Kidney tubule cell (primary cell): ENCODE results near the gene ARID1B.

Experiments
- DNase-seq: peaks from one replicate; pipeline ENCODE4 v3.0.0-alpha.2; 2018; ENCODE audit warnings: low spot score

The ARID1B gene

DNA sequence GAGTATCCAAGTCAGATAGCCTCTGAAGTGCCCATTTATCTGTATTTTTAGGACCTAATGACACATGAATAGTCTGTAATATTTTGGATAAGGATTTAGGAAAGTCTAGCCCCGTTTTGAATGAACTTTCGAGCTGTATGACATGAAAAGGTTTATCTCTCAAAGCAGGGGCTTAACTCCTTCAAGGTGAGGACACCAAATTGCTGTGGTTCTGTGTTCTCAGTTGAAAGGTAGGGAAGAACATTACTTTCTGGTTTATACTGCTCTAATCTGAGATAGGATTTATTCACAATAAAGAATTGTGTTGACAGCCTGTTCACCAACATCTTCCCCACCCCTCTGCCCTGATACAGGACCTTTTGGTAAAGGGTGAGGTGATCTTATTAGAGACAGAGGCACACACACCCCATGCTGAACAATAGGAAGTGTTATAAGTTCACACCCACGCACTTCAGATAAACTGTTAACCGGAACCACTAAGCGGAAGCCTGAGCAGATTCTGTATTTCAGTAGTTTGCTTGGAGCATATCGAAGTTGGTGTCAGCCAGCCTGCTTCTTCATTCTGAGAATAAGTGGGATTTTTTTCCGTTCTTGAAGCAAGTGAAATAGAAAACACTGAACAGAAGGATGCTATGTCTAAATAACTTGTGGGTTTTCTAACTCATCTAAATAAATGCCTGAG, 322.9 kb downstream of the ARID1B start:
- no peak for DNase-seq

DNA sequence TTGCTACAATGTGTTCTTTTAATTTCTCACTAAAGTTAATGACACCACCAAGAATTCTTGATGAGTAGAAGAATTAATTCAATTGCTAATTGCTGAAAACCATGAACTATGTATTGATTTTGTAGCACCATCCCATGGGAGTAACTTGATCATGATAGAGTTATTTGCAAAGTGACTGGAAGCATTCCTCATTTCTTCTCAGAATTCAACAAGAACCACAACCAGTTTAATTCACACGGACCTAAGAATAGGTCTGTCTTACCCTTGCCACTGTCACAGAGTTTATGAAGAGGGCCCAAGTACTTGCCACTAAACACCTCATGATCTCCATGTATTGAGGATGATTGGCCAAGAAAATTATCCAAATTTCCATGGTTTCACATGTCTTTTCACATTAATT, 324.0 kb downstream of the ARID1B start:
- no peak for DNase-seq

GRCh38 chr6:157104803-157105202, 327.6 kb downstream of the ARID1B start:
- DNase-seq, result no peak

DNA sequence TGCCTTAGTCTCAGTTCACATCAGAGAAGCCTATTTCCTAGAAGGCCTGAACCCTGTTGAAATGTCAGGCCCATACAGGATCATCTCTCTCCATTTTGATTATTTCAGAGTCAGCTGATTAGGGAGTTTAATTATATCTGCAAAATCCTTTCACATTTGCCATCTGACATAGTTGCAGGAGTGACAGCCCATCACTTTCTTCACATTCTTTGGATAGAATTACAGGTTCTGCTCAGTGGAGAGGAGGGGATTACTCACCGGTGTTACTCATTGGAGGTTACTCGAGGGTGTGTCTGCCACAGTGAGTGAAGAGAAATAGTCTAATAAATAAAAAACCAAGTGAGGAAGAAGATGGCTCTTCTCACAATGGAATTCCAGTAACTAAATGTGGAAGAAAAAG, 329.3 kb downstream of the ARID1B start:
- DNase-seq, result peak; percentile 84

DNA sequence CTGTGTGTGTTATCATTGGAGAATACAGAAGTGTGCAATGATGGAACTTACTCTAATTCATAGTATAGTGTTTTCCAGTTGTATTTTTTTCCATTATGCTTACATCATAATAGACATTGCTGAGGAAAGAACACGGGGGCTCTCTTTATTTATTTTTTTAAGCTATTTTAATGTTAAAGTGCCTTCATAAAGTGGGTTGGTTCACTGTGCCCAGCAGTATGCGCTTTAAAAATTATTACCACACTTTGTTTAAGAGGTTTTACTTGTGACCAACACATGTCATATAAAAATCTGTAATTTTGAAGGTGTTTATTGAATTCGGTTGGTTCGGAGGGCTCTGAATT, 330.4 kb downstream of the ARID1B start:
- DNase-seq, result no peak

GRCh38 chr6:157107915-157108651, 330.9 kb downstream of the ARID1B start:
- DNase-seq, result peak; percentile 84

GRCh38 chr6:157108923-157109322, 331.7 kb downstream of the ARID1B start:
- no peak for DNase-seq

DNA sequence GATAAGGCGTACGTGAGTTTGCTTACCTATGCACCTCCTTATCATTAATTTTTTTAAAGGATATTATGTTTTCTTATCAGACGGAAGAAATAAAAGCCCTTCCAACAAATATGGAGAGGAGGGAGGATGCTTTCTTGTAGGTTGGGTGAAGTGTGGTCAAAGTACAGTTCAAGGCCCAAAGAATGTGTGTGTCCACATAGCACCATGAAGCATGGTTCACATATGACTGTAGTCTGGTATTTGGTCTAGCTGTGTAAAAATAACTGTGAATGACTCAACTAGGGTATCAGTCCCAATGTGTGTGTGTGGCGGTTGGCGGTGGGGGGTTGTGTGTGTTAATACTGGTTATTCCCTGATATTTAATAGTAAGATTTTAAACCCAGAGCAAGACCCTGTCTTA, 333.4 kb downstream of the ARID1B start:
- peak; percentile 56 for DNase-seq

GRCh38 chr6:157113389-157113788, 336.2 kb downstream of the ARID1B start:
- DNase-seq, result no peak

- no peak for DNase-seq
Observed at GRCh38 chr6:157116426-157116825, 339.2 kb downstream of the ARID1B start.

- no peak for DNase-seq
Observed at GRCh38 chr6:157117431-157118095, 340.4 kb downstream of the ARID1B start.

GRCh38 chr6:157119502-157120027, 342.4 kb downstream of the ARID1B start:
- DNase-seq, result no peak

GRCh38 chr6:157120534-157121232, 343.5 kb downstream of the ARID1B start:
- DNase-seq, result no peak

GRCh38 chr6:157121897-157122296, 344.7 kb downstream of the ARID1B start:
- DNase-seq, result no peak

- DNase-seq, result no peak
Observed at GRCh38 chr6:157123234-157123633, 346.1 kb downstream of the ARID1B start.

DNA sequence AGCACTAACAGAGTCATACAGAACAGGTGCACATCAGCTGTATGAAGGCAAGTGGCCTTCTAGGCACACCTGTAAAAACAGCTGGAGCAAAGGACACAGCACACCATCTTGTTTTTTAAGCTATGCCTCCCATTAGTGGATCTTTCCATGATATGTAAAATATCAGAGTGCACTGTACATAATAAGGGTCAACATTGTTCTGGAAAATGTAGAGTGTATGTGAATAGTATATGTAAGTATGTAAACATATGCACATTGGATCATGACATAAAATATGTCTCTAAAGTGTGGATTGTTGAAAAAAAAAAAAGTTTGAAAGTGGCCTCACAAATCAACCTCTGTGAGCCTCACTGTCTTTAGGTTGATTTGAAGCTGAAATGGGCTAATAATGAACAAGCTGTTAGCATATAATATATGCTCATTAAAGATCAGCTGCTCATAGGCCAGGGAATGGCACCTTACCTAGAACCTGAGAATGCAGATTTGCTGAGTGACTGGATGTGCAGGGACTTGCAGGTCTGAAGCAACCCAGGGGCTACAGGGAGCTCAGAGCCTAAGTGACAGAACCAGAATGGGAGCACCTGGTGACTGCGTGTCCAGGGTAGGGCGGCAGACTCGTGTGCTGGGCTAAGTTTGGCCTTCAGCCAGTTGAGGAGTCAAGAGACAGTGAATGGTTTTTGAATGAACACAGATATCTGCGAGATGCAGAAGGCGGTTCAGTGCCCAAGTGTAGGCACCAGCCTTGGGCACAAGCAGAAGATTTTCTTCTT, 347.5 kb downstream of the ARID1B start:
- no peak for DNase-seq

- DNase-seq, result no peak
Observed at GRCh38 chr6:157125531-157125930, 348.4 kb downstream of the ARID1B start.

DNA sequence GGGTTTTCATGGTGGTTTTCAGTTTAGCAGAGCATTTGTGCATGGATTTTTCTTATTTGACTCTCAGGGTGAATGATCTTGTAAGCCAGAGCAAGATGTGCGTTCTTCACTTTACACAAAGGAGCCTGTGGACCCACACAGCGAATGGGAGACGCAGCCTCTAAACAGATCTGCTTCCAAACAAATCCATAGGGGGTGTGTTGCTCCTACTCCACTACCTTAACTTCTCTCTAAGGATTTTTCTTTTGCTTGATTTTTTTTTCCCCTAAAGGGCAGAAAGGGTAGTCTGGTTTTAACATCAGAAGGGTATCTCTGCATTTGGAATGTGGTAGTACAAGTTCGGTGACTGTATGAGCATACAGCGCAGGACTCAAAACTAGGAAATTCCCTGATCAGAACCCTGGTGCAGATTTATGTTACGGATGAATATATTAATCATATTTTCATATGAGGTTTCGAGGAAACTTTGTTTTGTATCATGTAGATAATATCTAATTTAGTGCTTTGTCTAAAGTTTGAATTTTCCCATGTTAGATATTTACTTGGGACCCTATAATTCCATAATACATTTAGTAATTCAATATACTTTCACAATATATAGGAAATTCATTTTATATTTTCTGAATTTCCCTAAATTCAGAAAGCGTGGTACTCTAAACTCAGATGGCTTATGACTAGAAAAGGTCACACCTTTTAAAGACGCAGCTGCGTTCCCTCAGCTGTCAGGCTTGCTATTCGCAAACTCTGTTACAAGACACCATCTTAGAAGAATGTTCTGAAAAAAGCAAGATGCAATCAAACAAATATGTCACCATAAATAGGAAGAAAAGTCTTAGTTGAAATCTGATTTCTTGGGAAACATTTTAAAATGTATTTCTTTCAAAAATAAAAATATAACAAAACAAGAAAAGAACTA, 349.3 kb downstream of the ARID1B start:
- DNase-seq, result no peak

- no peak for DNase-seq
Observed at GRCh38 chr6:157128235-157128775, 351.1 kb downstream of the ARID1B start.

GRCh38 chr6:157131250-157131649, 354.1 kb downstream of the ARID1B start:
- DNase-seq, result no peak
